Measurements from ENCODE around the gene TAPT1. TPM values are rescaled to one million over a fixed set of nuclear protein-coding genes. Genes with fewer than 3 reads are reported as not detected.

TAPT1 gene
- total RNA-seq, 1 experiment from 2014 or later: 11.1 TPM

DNA sequence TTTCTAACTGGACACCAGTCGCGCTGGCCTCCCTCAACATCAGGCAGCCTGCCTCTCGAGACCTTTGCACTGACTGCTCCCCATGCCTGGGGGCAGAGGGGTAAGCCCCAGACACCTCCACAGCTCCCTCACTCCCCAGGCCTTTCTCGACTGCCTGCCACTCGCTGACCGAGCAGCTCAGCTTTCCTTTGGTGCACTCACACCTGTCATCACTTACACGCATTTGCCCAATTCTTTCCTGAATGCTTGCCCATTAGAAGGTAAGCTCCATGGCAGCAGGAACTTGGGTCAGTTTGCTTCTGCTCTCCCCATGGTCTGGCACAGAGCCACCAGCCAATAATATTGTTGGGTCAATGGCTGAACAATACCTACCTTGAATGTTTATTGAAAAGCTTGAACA lies 110.3 kb downstream of the TAPT1 start:
- H3K56ac ChIP-seq (ENCODE audit: insufficient read length, low read depth, low read length): no peak overlapping the region
- no peak overlapping the region for H4K5ac ChIP-seq (ENCODE audit: insufficient read length, low read depth, low read length)
- no peak overlapping the region for H3K4me2 ChIP-seq (ENCODE audit: insufficient read depth, insufficient read length, low read length)
- TF ChIP-seq CTCF (conservative IDR thresholded peaks at IDR 0.05): no peak
- Mint-ChIP-seq H3K9me3 (no peaks in the 10 kb centered on the region), H3K4me3 (no peak overlapping the region), H3K27ac (peak overlapping the region in 1 of 3 experiments; percentile 65; a peak in 1 of 7 replicates), H3K27me3 (ENCODE audit: low read depth) (peaks cover 16% of the 10 kb centered on the region), H3K36me3 (ENCODE audit: insufficient read depth in 1 of 3, low read depth in 3 of 3) (no peaks in the 10 kb centered on the region), H3K4me1 (no peaks in the 10 kb centered on the region)
- H3K9me3 ChIP-seq (ENCODE audit: control insufficient read depth, low read depth, low read length): no peaks in the 10 kb centered on the region
- no peak overlapping the region for H4K8ac ChIP-seq (replicated peaks; ENCODE audit: insufficient read length, low read depth, low read length)
- H2BK12ac ChIP-seq (ENCODE audit: insufficient read length, low read depth, low read length): no peak overlapping the region
- no peaks in the 10 kb centered on the region for H3K23me2 ChIP-seq (ENCODE audit: insufficient read length, low read depth, low read length, poor library complexity, severe bottlenecking)
- no peaks in the 10 kb centered on the region for H4K20me1 ChIP-seq (ENCODE audit: control insufficient read depth, insufficient read depth, insufficient read length)
- H2BK20ac ChIP-seq (ENCODE audit: low read depth, low read length, poor library complexity, severe bottlenecking): no peak overlapping the region
- no peaks in the 10 kb centered on the region for H3K27me3 ChIP-seq (ENCODE audit: insufficient read depth, low read length)
- WGBS (ENCODE audit: extremely low coverage, insufficient read length, low lambda C conversion rate): no CpG with 5 or more reads among the region's 7 CpGs
- no peak overlapping the region for H3K4ac ChIP-seq (ENCODE audit: low read depth, low read length)
- H2BK120ac ChIP-seq (ENCODE audit: low read depth, low read length, poor library complexity, severe bottlenecking): no peak overlapping the region
- peak; percentile 21 for DNase-seq
- H3K23ac ChIP-seq (ENCODE audit: insufficient read length, low read depth, low read length): no peak overlapping the region
- H2BK15ac ChIP-seq (ENCODE audit: low read depth, low read length): no peak overlapping the region
- no peak overlapping the region for H3K9ac ChIP-seq (ENCODE audit: extremely low read depth, insufficient read length, low read length)
- no peaks in the 10 kb centered on the region for H3K79me1 ChIP-seq (ENCODE audit: insufficient read depth, low read depth, low read length, poor library complexity, severe bottlenecking)
- no peak overlapping the region for H3K18ac ChIP-seq (ENCODE audit: insufficient read length, low read depth, low read length)
- no peak overlapping the region for H3T11ph ChIP-seq (ENCODE audit: low read length)
- H2AK5ac ChIP-seq (ENCODE audit: insufficient read length, low read length): no peak overlapping the region
- no peaks in the 10 kb centered on the region for H3K79me2 ChIP-seq (ENCODE audit: insufficient read depth, low read length)
- H4K91ac ChIP-seq (ENCODE audit: insufficient read length, low read depth, low read length): no peak overlapping the region
- H3K4me1 ChIP-seq (ENCODE audit: insufficient read depth, low read length): no peaks in the 10 kb centered on the region
- H3K27ac ChIP-seq (ENCODE audit: insufficient read length, low read depth, low read length): no peak overlapping the region
- no peak overlapping the region for H2BK5ac ChIP-seq (ENCODE audit: insufficient read length, low read length)
- H2AFZ ChIP-seq (ENCODE audit: low read length): no peak overlapping the region
- H3K14ac ChIP-seq (ENCODE audit: insufficient read depth, low read length): no peak overlapping the region
